GM19193 (cell line): Measurements from ENCODE around the gene ZBTB47.

Experiments
- POLR2A ChIP-seq: IDR thresholded peaks from 4 replicates; pipeline ENCODE4 v1.6.1; 2011; ENCODE audit not compliant: insufficient read depth, insufficient read length; ENCODE audit errors: extremely low read depth

ZBTB47 gene

GRCh38 chr3:42647821-42648459, 5.6 kb upstream of the ZBTB47 start:
- TF ChIP-seq POLR2A: no peak

DNA sequence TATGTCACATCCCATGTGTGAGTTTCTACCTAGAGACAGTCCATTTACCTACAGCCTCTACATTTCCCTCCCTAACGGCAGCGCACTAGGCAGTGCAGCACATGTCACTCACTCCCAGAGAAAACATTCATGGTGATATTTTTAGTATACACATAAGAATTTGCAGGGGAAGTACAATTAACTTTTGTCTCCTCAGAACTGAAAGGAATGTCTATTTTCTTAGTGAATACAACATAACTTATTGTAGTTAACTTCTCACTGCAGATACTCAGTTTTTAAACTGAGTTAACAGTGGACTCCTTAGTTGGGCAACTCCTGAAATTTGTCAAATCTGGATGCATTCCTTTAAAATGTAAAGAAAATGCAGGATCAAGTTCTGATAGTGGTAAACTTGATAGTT, 4.5 kb upstream of the ZBTB47 start:
- no peak for TF ChIP-seq POLR2A

GRCh38 chr3:42649783-42650182, 3.7 kb upstream of the ZBTB47 start:
- no peak for TF ChIP-seq POLR2A

DNA sequence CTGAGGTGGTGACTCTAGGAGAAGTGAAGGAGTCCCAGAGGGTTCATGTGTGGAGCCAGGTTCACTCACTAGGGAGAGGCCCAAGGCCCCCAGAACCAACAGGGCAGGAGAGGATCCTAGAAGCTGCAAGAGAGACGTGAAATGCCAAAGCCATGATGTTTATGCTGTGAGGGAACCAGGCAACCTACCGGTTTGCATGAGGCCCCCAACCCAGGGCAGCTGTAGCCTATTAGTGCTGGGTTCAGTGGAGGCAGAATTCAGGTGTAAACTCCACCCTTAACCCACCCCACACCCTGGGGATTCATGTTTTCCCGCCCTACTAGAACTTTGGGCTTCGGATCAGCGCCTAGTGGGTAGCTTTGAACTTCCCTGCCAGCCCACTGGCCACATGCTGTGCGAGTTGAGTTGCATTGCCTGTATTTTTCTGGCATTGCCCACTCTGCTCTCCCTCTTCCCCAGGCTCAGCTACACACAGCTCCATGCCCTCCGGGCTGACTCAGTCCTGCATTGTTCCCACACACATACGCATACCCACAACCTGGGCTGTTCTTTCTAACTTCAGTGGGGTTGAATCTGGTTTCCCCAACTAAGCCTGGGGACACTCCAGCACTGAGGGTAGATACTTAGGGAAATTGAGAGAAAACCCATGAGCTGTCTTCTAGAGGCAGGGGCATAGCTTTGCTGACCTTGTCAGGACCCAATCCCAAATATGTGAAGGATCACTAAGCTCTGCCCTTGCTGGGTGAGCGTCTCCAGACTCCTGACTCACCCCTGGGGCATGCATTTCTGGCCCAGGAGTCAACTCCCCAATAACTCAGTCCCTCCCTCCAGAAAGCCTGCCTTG, 2.0 kb upstream of the ZBTB47 start:
- no peak for TF ChIP-seq POLR2A

GRCh38 chr3:42652251-42652610, 1.3 kb upstream of the ZBTB47 start:
- TF ChIP-seq POLR2A: no peak

DNA sequence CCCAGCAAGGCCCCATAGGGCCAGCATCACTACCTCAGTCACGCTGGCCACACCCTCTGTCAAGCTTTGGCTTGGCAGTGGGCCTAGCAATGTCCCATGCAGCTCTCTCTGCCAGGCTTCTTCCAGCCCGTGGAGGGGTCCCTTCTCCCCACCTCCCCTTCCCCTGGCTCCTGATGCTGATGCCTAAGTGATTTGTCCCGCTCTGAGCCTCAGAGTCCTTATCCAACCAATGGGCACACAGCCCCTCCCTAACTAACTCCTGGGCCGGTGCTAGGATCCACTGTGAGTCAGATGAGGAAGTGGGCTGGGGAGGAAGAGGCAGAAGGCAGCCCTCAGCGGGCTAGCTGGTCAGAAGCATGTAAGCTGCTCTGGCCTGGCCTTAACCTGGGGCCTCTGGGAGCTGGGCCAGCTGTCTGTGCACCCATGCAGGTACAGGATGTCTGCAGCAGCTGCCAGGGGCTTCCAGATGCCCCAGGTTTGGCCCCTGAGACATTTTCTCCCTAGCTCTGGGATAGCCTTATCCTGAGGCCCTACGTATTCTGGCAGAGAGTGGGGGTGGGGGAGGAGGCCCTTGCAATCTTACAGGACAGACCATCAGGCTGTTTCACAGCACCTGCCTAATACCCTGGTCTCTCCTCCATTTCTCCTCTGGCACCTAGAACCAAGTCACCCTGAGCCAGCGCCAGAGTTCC, 740 bp upstream of the ZBTB47 start:
- TF ChIP-seq POLR2A: no peak

GRCh38 chr3:42653303-42653559, 266 bp upstream of the ZBTB47 start:
- TF ChIP-seq POLR2A: no peak

DNA sequence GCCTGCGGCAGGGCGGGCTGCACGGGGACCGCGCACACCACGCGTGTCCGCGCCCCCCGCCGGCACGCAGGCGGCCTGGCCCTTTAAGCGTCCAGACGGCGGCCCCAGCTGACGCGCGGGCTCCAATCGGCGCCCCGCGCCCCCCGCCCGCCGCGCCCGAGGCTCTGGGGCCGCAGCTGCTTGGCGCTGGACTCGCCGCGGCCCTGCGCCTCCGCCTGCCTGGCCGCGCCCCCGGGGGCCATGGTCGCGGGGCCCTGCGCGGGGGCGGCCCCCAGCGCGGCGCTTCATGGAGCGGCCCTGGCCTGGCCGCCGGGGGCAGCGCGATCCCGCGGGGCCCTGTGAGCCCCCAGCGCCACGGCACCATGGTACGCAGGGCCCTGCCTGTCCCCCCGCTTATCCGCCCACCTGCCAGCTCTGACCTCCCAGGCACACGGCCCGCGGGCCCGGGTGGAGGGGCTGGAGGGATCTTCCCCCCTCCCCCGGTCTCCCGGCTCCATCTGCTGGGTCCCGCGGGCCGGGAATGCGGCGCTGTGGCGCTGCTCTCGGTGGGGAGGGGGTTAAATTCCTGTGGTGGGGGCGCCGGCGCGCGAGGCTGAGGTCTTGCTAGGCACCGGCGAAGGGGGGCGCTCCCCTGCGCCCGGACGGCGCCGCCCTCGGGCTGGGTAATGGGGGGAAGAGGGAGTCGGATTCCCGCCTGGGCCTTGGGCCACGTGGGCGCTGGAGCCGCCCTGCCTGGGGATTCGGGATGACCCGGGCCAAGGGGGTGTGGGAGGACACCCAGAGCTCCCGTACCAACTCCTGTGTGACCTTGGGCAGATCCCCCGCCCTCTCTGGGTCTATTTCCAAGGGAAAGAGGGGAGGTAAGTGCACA, 1.1 kb downstream of the ZBTB47 start:
- TF ChIP-seq POLR2A: no peak

- TF ChIP-seq POLR2A: no peak
Observed at GRCh38 chr3:42655331-42655888, 1.9 kb downstream of the ZBTB47 start.

DNA sequence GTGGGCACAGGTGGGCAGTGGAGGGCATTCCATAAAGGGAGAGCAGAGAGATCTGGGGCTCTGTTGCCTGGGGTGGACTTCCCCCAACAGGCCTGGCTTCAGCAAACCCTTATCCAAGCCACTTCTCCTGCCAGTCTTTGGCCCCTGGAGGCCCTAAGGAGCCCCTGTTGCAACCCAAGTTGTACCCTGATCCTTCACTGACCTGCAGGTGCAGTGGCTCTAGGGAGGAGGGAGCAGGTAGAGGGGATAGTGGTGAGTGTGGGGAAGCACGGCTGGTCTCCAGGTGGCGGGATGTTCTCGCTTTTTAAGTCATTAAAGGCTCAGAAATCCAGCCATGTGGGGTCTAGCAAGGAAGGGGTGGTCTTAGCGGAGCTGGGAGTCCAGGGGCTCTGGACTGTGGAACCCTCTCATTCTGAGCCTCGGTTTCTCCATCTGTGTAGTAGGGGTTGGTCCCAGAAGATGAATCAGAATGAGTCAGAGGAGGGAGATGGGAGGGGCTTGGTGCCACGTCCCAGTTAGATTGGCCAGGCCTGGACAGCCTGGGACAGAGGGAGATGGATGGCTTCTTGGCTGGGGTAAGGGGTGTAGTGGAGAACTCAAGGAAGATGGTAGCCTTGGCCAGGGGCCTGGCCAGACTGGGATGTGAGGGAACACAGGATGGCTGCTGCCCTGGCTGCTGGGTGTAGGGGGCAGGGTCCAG, 2.6 kb downstream of the ZBTB47 start:
- no peak for TF ChIP-seq POLR2A

DNA sequence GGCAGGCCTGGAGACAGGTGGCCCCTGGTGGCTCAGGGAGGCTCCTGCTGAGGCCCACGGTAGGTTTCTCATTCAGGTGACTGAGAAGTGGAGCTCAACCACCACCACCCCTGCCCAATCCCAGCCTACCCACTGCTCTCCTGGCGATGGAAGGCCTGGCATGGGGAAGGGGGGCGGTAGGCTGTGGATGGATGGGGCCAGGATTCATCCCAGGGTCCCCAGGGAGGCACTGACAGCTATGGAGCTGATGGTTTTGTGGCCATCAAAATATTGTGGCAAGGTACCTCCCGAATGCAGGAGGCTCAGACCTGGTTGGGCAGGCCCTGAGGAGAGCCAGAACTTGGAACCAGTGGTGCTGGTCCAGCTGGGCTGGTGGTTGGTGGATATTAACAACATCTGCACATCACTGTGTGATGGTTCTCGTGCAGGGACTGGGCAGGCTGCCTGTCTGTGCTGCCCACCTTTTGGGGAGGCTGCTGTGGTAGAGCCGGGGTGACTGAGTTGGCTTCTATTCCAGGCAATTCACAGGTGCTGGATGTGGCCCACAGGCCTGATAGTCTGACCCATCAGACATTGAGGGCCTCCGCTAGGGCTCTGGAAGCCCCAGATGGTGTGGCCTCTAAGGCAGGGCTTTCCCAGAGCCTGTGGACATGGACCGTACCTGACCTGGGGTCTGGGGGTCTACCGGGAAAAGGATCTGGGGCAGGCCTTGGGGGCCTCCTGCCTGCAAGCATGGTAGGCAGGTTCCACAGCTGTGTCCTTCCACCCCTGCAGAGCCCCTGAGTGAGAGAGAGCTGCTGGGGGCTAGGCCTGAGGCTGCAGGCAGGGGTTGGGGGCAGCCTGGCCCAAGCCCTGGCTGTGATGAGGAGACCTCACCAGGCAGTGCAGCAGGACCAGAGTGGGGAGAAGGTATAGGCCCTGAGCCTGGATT, 3.4 kb downstream of the ZBTB47 start:
- TF ChIP-seq POLR2A: no peak

- no peak for TF ChIP-seq POLR2A
Observed at GRCh38 chr3:42657675-42658074, 4.2 kb downstream of the ZBTB47 start.

GRCh38 chr3:42658091-42658770, 4.7 kb downstream of the ZBTB47 start:
- TF ChIP-seq POLR2A: no peak
